ENCODE data around the gene MOSMO. TPM values are rescaled to one million over a fixed set of nuclear protein-coding genes. Genes with fewer than 3 reads are reported as not detected.
"Not testable (repeated sequence)": the region's sequence is repeated elsewhere in the genome, so short reads cannot be mapped to it uniquely, and the experiment has no call there.

The MOSMO gene
- total RNA-seq, 1 donor from 2014 or later, result 33.9 TPM

GRCh38 chr16:22099256-22099975 is 91.5 kb downstream of the MOSMO start:
- peak in 1 of 3 experiments; percentile 2 for TF ChIP-seq CTCF (IDR thresholded peaks at IDR 0.05)
- no peak for TF ChIP-seq POLR2AphosphoS5 (IDR thresholded peaks at IDR 0.05; ENCODE audit: insufficient read depth in 1 of 2, low read depth in 1 of 2)
- Histone ChIP-seq H3K4me1 (no peaks in the 10 kb centered on the region), H3K36me3 (no peaks in the 10 kb centered on the region), H3K27ac (no peak overlapping the region), H3K9me3 (no peaks in the 10 kb centered on the region), H3K4me3 (no peak overlapping the region), H3K27me3 (no peaks in the 10 kb centered on the region)
- intact Hi-C loops (cut with DNase I), result no loop called here
- DNase-seq (ENCODE audit: extremely low spot score in 2 of 2), result no peak

- Histone ChIP-seq H3K27me3 (no peaks in the 10 kb centered on the region), H3K4me3 (no peak overlapping the region), H3K4me1 (no peaks in the 10 kb centered on the region), H3K9me3 (no peaks in the 10 kb centered on the region), H3K27ac (no peak overlapping the region), H3K36me3 (no peaks in the 10 kb centered on the region)
- TF ChIP-seq CTCF (IDR thresholded peaks at IDR 0.05) (no peak), POLR2AphosphoS5 (IDR thresholded peaks at IDR 0.05; ENCODE audit: insufficient read depth in 1 of 2, low read depth in 1 of 2) (no peak), POLR2A (IDR thresholded peaks at IDR 0.05) (no peak)
- no peak for DNase-seq (ENCODE audit: extremely low spot score in 2 of 2)
- intact Hi-C loops (cut with DNase I), result no loop called here
Measured at GRCh38 chr16:22103441-22103840, 95.5 kb downstream of the MOSMO start.

- H3K27me3 ChIP-seq, result no peaks in the 10 kb centered on the region
Measured at GRCh38 chr16:22109258-22109898, 101.5 kb downstream of the MOSMO start.

GRCh38 chr16:22111629-22112028 is 103.7 kb downstream of the MOSMO start:
- H3K27ac ChIP-seq; H3K4me1 ChIP-seq; H3K4me3 ChIP-seq; H3K9me3 ChIP-seq; DNase-seq (ENCODE audit: extremely low spot score in 2 of 2); intact Hi-C loops (cut with DNase I); H3K36me3 ChIP-seq; H3K27me3 ChIP-seq: not testable (repeated sequence)

More at GRCh38 chr16:22109258-22109898, 101.5 kb downstream of the MOSMO start:
- H3K4me3 ChIP-seq, result no peak overlapping the region
- DNase-seq (ENCODE audit: extremely low spot score in 2 of 2), result no peak
- TF ChIP-seq POLR2A (IDR thresholded peaks at IDR 0.05) (no peak), POLR2AphosphoS5 (IDR thresholded peaks at IDR 0.05; ENCODE audit: insufficient read depth in 1 of 2, low read depth in 1 of 2) (no peak), CTCF (IDR thresholded peaks at IDR 0.05) (no peak)
- no peaks in the 10 kb centered on the region for H3K9me3 ChIP-seq
- no peaks in the 10 kb centered on the region for H3K36me3 ChIP-seq
- H3K27ac ChIP-seq, result no peak overlapping the region
- intact Hi-C loops (cut with DNase I), result no loop called here
- no peaks in the 10 kb centered on the region for H3K4me1 ChIP-seq

- H3K27me3 ChIP-seq, result no peaks in the 10 kb centered on the region
- H3K27ac ChIP-seq, result no peak overlapping the region
- H3K9me3 ChIP-seq, result no peaks in the 10 kb centered on the region
- intact Hi-C loops (cut with DNase I), result no loop called here
- no peaks in the 10 kb centered on the region for H3K4me1 ChIP-seq
- no peak for DNase-seq (ENCODE audit: extremely low spot score in 2 of 2)
- no peak overlapping the region for H3K4me3 ChIP-seq
- no peaks in the 10 kb centered on the region for H3K36me3 ChIP-seq
- no peak for TF ChIP-seq POLR2A (IDR thresholded peaks at IDR 0.05)
- no peak for TF ChIP-seq POLR2AphosphoS5 (IDR thresholded peaks at IDR 0.05; ENCODE audit: insufficient read depth in 1 of 2, low read depth in 1 of 2)
- TF ChIP-seq CTCF (IDR thresholded peaks at IDR 0.05), result no peak
Measured at GRCh38 chr16:22116095-22116700, 108.3 kb downstream of the MOSMO start.

Measured in vagina (tissue), 2 donors.